Tibial artery (tissue), 4 donors: ENCODE results near the gene KCNJ8.

Experiments
- DNase-seq, 2 donors: peaks; one replicate each; pipeline ENCODE4 v3.0.0-alpha.2; 2019
- H3K27ac ChIP-seq, 2 donors: fragments of 200-600 bp; sonication (generic) in 1 of 2; 1 replicate in 1 of 2; 2 replicates in 1 of 2; pipeline ENCODE4 v1.5.1; 2018 to 2019; ENCODE audit warnings: mild to moderate bottlenecking in 1 of 2
- H3K27me3 ChIP-seq, 2 donors: fragments of 200-600 bp; sonication (generic) in 1 of 2; one replicate each; pipeline versions ENCODE4 v1.5.1 to v1.6.0; 2016 to 2019
- H3K36me3 ChIP-seq, 3 donors: fragments of 200-600 bp; sonication (generic) in 2 of 3; one replicate each; pipeline ENCODE4 v1.5.1; 2016 to 2019; ENCODE audit warnings: mild to moderate bottlenecking in 2 of 3
- H3K4me1 ChIP-seq, 4 donors: fragments of 200-600 bp; sonication (generic) in 2 of 4; 1 replicate in 3 of 4; 2 replicates in 1 of 4; pipeline ENCODE4 v1.5.1; 2016 to 2019
- H3K4me3 ChIP-seq, 2 donors: fragments of 200-600 bp; sonication (generic) in 1 of 2; 1 replicate in 1 of 2; 2 replicates in 1 of 2; pipeline ENCODE4 v1.5.1; 2018 to 2019; ENCODE audit warnings: mild to moderate bottlenecking in 2 of 2
- H3K9me3 ChIP-seq, 3 donors: fragments of 200-600 bp; sonication (generic) in 1 of 3; one replicate each; pipeline ENCODE4 v1.5.1; 2016 to 2019
- CTCF ChIP-seq, 2 experiments: fragments of 200-600 bp in 1 of 2; fragments of 450-650 bp in 1 of 2; IDR thresholded peaks; one replicate each; pipeline ENCODE4 v1.5.1; 2017 to 2019; ENCODE audit warnings: antibody characterized with exemption in 2 of 2, mild to moderate bottlenecking in 1 of 2, moderate library complexity in 1 of 2
- intact Hi-C: fragments of 100-400 bp; cut with DNase I; formaldehyde crosslinking; loops from one replicate; pipeline ENCODE4 v1.15.0; 2023; ENCODE audit warnings: low total_unique reads

The KCNJ8 gene

GRCh38 chr12:21759737-21760136, 14.8 kb downstream of the KCNJ8 start:
- Histone ChIP-seq H3K27ac (no peak overlapping the region), H3K4me3 (no peak overlapping the region), H3K27me3 (no peaks in the 10 kb centered on the region), H3K4me1 (no peaks in the 10 kb centered on the region), H3K9me3 (no peaks in the 10 kb centered on the region), H3K36me3 (no peaks in the 10 kb centered on the region)
- no peak for TF ChIP-seq CTCF (IDR thresholded peaks at IDR 0.05)
- no peak for DNase-seq
- intact Hi-C loops: no loop called here

DNA sequence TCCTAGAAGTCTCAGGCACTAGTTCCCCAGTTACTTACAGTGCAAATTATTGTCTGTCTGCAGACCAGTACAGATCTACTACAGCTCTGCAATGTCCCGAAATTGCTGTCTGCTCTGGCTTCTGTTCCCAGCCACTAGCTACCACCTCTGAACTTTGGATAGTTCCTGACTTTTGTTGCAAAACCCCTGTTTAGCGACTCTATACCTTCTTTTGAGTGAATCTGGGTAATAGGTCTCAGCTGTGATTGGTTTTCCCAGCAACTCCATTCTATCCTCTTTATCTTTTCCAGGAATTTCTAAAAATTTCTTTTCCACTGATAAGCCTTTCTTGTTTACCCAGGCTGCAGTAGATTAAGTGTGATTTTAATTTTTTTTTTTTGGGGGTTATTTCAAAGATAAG, 16.8 kb downstream of the KCNJ8 start:
- no peaks in the 10 kb centered on the region for H3K4me1 ChIP-seq
- no peaks in the 10 kb centered on the region for H3K9me3 ChIP-seq
- no peak overlapping the region for H3K27ac ChIP-seq
- H3K27me3 ChIP-seq: no peaks in the 10 kb centered on the region
- no peaks in the 10 kb centered on the region for H3K36me3 ChIP-seq
- intact Hi-C loops: no loop called here
- DNase-seq: no peak
- no peak overlapping the region for H3K4me3 ChIP-seq
- no peak for TF ChIP-seq CTCF (IDR thresholded peaks at IDR 0.05)

- no peak for DNase-seq
- H3K36me3 ChIP-seq: no peaks in the 10 kb centered on the region
- no peaks in the 10 kb centered on the region for H3K9me3 ChIP-seq
- TF ChIP-seq CTCF (IDR thresholded peaks at IDR 0.05): no peak
- H3K27me3 ChIP-seq: no peaks in the 10 kb centered on the region
- intact Hi-C loops: no loop called here
- H3K4me1 ChIP-seq: peaks cover 0 to 1% (median 0%) of the 10 kb centered on the region in 4 donors
- no peak overlapping the region for H3K27ac ChIP-seq
- no peak overlapping the region for H3K4me3 ChIP-seq
Observed at GRCh38 chr12:21756699-21757098, 17.8 kb downstream of the KCNJ8 start.

GRCh38 chr12:21751517-21751916, 23.0 kb downstream of the KCNJ8 start:
- no peak for TF ChIP-seq CTCF (IDR thresholded peaks at IDR 0.05)
- no peaks in the 10 kb centered on the region for H3K27me3 ChIP-seq
- no peak overlapping the region for H3K27ac ChIP-seq
- H3K4me1 ChIP-seq: peaks cover 0 to 8% (median 0%) of the 10 kb centered on the region in 4 donors
- no peak overlapping the region for H3K4me3 ChIP-seq
- intact Hi-C loops: no loop called here
- no peaks in the 10 kb centered on the region for H3K36me3 ChIP-seq
- no peak for DNase-seq
- H3K9me3 ChIP-seq: no peaks in the 10 kb centered on the region

- H3K27me3 ChIP-seq: no peaks in the 10 kb centered on the region
- H3K9me3 ChIP-seq: no peaks in the 10 kb centered on the region
- H3K36me3 ChIP-seq: no peaks in the 10 kb centered on the region
- H3K27ac ChIP-seq: no peak overlapping the region
- H3K4me1 ChIP-seq: no peaks in the 10 kb centered on the region
- TF ChIP-seq CTCF (IDR thresholded peaks at IDR 0.05): no peak
- no peak for DNase-seq
- H3K4me3 ChIP-seq: no peak overlapping the region
- intact Hi-C loops: no loop called here
Observed at GRCh38 chr12:21745258-21745657, 29.2 kb downstream of the KCNJ8 start.

- DNase-seq: no peak
- Histone ChIP-seq H3K27me3 (no peaks in the 10 kb centered on the region), H3K27ac (no peak overlapping the region), H3K9me3 (peaks cover 0 to 5% (median 4%) of the 10 kb centered on the region in 3 donors), H3K4me1 (peaks cover 0 to 1% (median 0%) of the 10 kb centered on the region in 4 donors), H3K4me3 (no peak overlapping the region), H3K36me3 (no peaks in the 10 kb centered on the region)
- TF ChIP-seq CTCF (IDR thresholded peaks at IDR 0.05): no peak
- intact Hi-C loops: no loop called here
Observed at GRCh38 chr12:21731144-21731543, 43.4 kb downstream of the KCNJ8 start.
